Activated B cell treated with CpG ODN at 0.5 μM for 24 hours (primary cell): Measurements from ENCODE around the gene AFF3. TPM values are rescaled to one million over a fixed set of nuclear protein-coding genes. Genes with fewer than 3 reads are reported as not detected.

Experiments used
- ATAC-seq: fragments of 200-7000 bp; cut with Tn5 transposase; one replicate; pipeline ENCODE4 v1.10.0; 2021; ENCODE audit warnings: low read depth, mild to moderate bottlenecking, moderate library complexity
- CTCF ChIA-PET: fragments of 350-600 bp; sonication (Branson Sonifier 250); formaldehyde crosslinking; loops from one replicate; lab custom pipeline; 2021; ENCODE audit warnings: antibody characterized with exemption; lab: Charles Lee
- POLR2A ChIA-PET: fragments of 350-600 bp; sonication (Branson Sonifier 250); formaldehyde crosslinking; loops from one replicate; lab custom pipeline; 2021; ENCODE audit warnings: antibody characterized with exemption; lab: Charles Lee
- DNase-seq: peaks from one replicate; pipeline ENCODE4 v3.0.0; 2022
- H3K27ac Mint-ChIP-seq: one replicate; pipeline ENCODE4 v1.8.0; 2020; ENCODE audit warnings: mixed read lengths
- H3K27me3 Mint-ChIP-seq: one replicate; pipeline ENCODE4 v1.8.0; 2021; ENCODE audit warnings: mixed read lengths
- H3K36me3 Mint-ChIP-seq: one replicate; pipeline ENCODE4 v1.8.0; 2021; ENCODE audit warnings: low read depth, mixed read lengths
- H3K4me1 Mint-ChIP-seq: one replicate; pipeline ENCODE4 v1.8.0; 2021; ENCODE audit warnings: mixed read lengths
- H3K4me3 Mint-ChIP-seq: one replicate; pipeline ENCODE4 v1.8.0; 2020; ENCODE audit warnings: mild to moderate bottlenecking, mixed read lengths
- H3K9me3 Mint-ChIP-seq: one replicate; pipeline ENCODE4 v1.8.0; 2020; ENCODE audit warnings: mixed read lengths
- CTCF ChIP-seq: fragments of 200-600 bp; IDR thresholded peaks from one replicate; pipeline ENCODE4 v1.8.0; 2022; ENCODE audit warnings: antibody characterized with exemption, mild to moderate bottlenecking
- intact Hi-C: fragments of 100-400 bp; cut with micrococcal nuclease; formaldehyde crosslinking; loops from one replicate; pipeline ENCODE4 v1.15.1; 2024
- total RNA-seq: library from RNA; stranded (reverse); gene quantifications from 2 replicates; pipeline ENCODE4 v1.2.3, GENCODE V29; 2022

AFF3 gene
- total RNA-seq, 1 donor from 2014 or later = 271 TPM

- CTCF ChIA-PET = interaction anchor here (1.0 to 1.8 kb wide), 2 partner anchors 12 to 692 kb away, joined by 3 to 11 read pairs; no protein-coding TSS in a partner anchor
- intact Hi-C loops = no loop called here
- Mint-ChIP-seq H3K27ac (no peak overlapping the region), H3K27me3 (no peaks in the 10 kb centered on the region), H3K9me3 (no peaks in the 10 kb centered on the region), H3K4me3 (no peak overlapping the region), H3K36me3 (peaks cover 82% of the 10 kb centered on the region), H3K4me1 (no peaks in the 10 kb centered on the region)
- DNase-seq (no peak), ATAC-seq (no peak)
- TF ChIP-seq CTCF = no peak
- POLR2A ChIA-PET = interaction anchor here (0.5 kb wide), 1 partner anchor 11 kb away, joined by 5 read pairs; no protein-coding TSS in a partner anchor
These were observed 571.4 kb downstream of the AFF3 start for GRCh38 chr2:99571021-99571420.

- ChIA-PET POLR2A (no interaction called here), CTCF (no interaction called here)
- Mint-ChIP-seq H3K9me3 (no peaks in the 10 kb centered on the region), H3K27ac (no peak overlapping the region), H3K27me3 (no peaks in the 10 kb centered on the region), H3K36me3 (peaks cover 88% of the 10 kb centered on the region), H3K4me3 (no peak overlapping the region), H3K4me1 (no peaks in the 10 kb centered on the region)
- TF ChIP-seq CTCF = no peak
- DNase-seq (no peak), ATAC-seq (no peak)
- intact Hi-C loops = no loop called here
These were observed 573.0 kb downstream of the AFF3 start for GRCh38 chr2:99569386-99569785.

GRCh38 chr2:99565227-99565626 is 577.2 kb downstream of the AFF3 start:
- Mint-ChIP-seq H3K4me3 (no peak overlapping the region), H3K27me3 (no peaks in the 10 kb centered on the region), H3K9me3 (no peaks in the 10 kb centered on the region), H3K4me1 (no peaks in the 10 kb centered on the region), H3K27ac (no peak overlapping the region), H3K36me3 (peaks cover 82% of the 10 kb centered on the region)
- no peak for TF ChIP-seq CTCF
- ATAC-seq (no peak), DNase-seq (no peak)
- POLR2A ChIA-PET = no interaction called here
- intact Hi-C loops = no loop called here
- CTCF ChIA-PET = interaction anchor here (0.6 to 1.5 kb wide), 2 partner anchors 98 to 697 kb away, joined by 3 to 7 read pairs; no protein-coding TSS in a partner anchor

- DNase-seq = no peak
- intact Hi-C loops = no loop called here
- no peak for TF ChIP-seq CTCF
- no peak overlapping the region for H3K4me3 Mint-ChIP-seq
- peaks cover 80% of the 10 kb centered on the region for H3K36me3 Mint-ChIP-seq
- ATAC-seq = no peak
- no peaks in the 10 kb centered on the region for H3K9me3 Mint-ChIP-seq
- no peaks in the 10 kb centered on the region for H3K27me3 Mint-ChIP-seq
- H3K27ac Mint-ChIP-seq = peak overlapping the region; percentile 46
- H3K4me1 Mint-ChIP-seq = peaks cover 7% of the 10 kb centered on the region
- POLR2A ChIA-PET = no interaction called here
- CTCF ChIA-PET = no interaction called here
These were observed 579.9 kb downstream of the AFF3 start for GRCh38 chr2:99562516-99562915.

GRCh38 chr2:99561804-99562203 is 580.6 kb downstream of the AFF3 start:
- Mint-ChIP-seq H3K4me1 (peaks cover 7% of the 10 kb centered on the region), H3K4me3 (no peak overlapping the region), H3K27me3 (no peaks in the 10 kb centered on the region), H3K9me3 (no peaks in the 10 kb centered on the region), H3K27ac (peak overlapping the region; percentile 8), H3K36me3 (peaks cover 79% of the 10 kb centered on the region)
- CTCF ChIA-PET = interaction anchor here (3.3 kb wide), 1 partner anchor 699 kb away, joined by 69 read pairs; no protein-coding TSS in a partner anchor
- DNase-seq (no peak), ATAC-seq (no peak)
- intact Hi-C loops = no loop called here
- POLR2A ChIA-PET = no interaction called here
- TF ChIP-seq CTCF = no peak
